LNCAP (cell line): ENCODE measurements around the gene SCRG1.

Source experiments
- TF ChIP-seq, protein P1 (sequence below): fragments of 450-650 bp; IDR thresholded peaks from 2 replicates; pipeline ENCODE4 v1.5.1; 2017; ENCODE audit warnings: mild to moderate bottlenecking

Gene SCRG1

DNA sequence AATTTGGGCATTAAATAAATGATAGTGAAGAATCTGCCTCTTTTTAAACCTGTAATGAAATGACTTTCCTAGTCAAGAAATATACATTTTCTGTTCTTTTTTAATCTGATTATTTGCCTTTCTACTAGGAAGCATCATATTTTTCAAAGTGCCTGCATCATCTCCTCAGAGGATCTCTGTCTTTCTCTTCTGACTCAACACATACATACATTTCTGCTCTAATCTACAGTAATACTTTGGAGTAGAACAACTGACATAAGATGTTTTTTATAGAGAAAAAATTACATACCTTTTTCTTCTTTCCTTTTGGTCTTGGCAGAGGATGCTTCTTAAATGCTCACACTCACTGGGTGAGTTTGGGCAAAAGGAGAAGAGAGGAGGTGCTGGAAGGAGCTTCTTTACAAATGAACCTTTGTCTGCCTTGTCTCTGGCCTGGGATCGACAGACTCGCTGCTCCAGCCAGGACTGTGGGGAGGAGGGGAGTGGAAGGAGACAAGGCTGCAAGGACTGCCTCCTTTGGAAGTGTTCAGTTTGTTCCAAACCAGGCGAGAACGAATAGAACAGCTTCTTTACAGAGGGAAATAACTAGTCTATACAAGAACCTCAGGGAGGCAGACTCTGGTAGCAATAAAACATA, at the start of gene SCRG1:
TSS of gene SCRG1 (minus strand) at position 338 of the 637 bp plus-strand sequence. CDS start 7,702 bp downstream, outside the sequence.
- TF ChIP-seq, protein P1, sequence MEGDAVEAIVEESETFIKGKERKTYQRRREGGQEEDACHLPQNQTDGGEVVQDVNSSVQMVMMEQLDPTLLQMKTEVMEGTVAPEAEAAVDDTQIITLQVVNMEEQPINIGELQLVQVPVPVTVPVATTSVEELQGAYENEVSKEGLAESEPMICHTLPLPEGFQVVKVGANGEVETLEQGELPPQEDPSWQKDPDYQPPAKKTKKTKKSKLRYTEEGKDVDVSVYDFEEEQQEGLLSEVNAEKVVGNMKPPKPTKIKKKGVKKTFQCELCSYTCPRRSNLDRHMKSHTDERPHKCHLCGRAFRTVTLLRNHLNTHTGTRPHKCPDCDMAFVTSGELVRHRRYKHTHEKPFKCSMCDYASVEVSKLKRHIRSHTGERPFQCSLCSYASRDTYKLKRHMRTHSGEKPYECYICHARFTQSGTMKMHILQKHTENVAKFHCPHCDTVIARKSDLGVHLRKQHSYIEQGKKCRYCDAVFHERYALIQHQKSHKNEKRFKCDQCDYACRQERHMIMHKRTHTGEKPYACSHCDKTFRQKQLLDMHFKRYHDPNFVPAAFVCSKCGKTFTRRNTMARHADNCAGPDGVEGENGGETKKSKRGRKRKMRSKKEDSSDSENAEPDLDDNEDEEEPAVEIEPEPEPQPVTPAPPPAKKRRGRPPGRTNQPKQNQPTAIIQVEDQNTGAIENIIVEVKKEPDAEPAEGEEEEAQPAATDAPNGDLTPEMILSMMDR, result no peak

DNA sequence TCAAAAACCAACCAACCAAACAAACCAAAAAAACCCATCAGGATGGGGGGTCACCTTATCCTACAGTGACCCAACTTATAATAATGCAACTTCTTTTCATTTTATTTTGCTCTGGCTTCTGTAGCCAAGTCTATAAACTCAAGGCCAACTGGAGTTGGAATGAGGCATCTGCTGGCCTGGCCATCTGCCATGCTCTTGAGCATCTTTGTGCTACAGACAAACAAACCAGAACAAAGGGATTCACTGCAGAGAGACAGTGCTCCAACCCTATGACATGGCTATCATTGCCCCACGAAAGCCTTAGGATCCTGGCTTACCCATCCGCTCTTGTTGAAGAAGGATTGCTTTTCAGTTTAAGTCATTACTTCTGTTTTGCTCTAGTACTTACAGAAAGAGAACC, 49.2 kb upstream of the SCRG1 start:
- TF ChIP-seq, protein P1, result no peak

DNA sequence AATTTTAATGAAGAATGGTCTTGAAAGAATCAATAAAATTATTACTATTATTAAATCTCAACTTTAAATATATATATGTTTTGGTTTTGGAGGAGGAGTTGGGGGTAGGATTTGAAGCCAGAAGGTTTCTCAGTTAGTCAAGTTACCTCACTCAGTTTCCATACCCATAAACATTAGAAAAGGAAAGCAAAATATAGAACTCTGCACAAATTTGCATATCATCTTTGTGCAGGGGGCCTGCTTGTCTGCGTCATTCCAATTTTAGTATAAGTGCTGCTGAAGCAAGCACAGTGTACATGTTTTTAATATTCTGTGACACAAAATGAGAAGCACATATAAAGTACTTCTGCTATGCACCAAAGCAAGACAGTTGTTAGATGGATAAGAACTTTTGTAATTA, 47.5 kb upstream of the SCRG1 start:
- TF ChIP-seq, protein P1, result no peak

DNA sequence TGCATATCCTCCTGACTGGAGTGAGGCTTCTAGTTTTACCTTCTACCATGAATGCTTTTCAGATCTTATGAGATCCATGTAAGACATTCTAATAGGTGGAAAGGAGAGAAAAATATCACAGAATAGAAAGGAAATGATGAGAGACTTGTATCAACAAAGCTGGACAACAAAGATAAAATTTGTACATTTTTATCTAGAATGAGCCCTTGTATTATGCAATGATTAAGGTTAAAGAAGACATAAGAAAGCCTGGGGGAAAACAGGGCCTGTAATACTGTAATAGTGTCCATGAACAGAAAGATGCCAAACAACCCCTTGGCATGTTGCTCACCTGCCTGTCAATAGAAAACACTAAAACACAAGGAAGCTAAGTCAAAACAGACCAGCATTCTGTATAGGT, 44.2 kb upstream of the SCRG1 start:
- TF ChIP-seq, protein P1, result no peak

DNA sequence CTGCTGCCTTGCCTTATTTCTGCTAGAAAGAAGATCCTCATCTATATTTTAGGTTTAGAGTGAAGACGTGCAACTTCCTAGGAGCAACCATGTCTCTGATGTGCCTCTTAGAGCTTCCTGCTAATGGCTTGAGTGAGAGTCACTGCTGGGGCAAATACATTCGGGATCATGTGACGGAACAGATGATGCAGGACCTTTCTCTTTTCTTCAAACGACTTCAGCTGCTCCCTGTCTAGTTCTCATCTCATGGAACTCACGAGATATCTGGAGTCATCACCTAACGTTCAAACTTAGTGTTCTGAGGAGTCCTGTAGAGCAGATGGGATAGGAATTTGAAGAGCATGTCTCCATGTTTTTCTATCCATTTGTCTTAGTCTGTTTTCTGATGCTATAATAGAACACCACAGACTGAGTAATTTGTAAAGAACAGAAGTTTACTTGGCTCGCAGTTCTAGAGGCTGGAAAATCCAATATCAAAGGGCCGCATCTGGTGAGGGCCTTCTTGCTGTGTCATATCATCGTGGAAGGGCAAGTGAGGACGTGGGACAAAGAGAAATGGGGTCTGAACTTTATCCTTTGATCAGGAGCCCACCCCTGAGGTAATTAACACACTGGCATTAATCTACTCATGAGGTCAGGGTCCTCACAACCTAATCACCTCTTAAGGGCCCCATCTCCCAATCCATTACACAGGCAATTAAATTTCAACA, 43.5 kb upstream of the SCRG1 start:
- TF ChIP-seq, protein P1, result no peak

DNA sequence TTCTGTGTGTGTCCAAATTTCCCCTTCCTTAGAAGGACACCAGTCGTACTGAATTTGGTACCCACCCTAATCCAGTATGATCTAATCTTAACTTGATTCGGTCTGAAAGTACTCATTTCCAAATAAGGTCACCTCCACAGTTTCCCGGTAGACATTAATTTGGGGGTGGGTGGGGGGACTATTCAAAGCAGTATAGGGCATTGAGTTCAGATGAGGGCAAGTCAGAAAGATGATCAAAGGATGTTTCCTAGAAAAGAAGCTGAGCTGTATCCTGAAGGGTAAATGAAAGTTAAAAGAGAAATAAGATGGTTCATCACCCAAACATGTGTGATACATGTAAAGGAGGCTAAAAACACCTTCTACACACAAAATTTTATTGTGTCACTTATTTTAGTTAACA, 42.0 kb upstream of the SCRG1 start:
- TF ChIP-seq, protein P1, result no peak

DNA sequence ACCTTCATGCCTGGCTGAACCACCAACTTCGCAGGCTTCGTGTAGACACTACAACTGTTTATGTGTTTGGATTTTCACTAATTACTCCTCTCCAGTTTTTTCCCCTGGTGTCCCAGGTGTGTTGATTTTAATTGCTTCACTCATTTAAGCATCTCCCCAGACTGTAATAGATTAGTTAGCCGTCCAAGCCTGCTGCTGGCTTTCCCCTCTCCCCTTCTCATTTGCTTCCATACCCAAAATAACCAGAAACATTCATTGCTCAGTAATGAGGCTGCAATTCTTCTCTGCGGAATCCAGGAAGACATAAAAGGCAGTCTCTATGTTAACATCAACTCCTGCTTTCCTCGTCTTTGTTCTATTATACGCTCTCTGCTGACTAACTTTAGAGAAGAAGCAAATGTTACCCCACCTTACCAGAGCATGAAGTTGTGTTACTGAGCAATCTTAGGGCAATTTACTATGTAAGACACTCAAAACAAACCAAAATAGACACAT, 37.9 kb upstream of the SCRG1 start:
- TF ChIP-seq, protein P1, result no peak
